GM21576 (cell line): ENCODE measurements around the gene SHROOM3.

ENCODE experiments used
- ATAC-seq: cut with Tn5 transposase; IDR thresholded peaks from one replicate; pipeline ENCODE4 v1.9.1; 2021; ENCODE audit warnings: mild to moderate bottlenecking, moderate library complexity; ENCODE audit not compliant: unreplicated experiment

SHROOM3 gene

DNA sequence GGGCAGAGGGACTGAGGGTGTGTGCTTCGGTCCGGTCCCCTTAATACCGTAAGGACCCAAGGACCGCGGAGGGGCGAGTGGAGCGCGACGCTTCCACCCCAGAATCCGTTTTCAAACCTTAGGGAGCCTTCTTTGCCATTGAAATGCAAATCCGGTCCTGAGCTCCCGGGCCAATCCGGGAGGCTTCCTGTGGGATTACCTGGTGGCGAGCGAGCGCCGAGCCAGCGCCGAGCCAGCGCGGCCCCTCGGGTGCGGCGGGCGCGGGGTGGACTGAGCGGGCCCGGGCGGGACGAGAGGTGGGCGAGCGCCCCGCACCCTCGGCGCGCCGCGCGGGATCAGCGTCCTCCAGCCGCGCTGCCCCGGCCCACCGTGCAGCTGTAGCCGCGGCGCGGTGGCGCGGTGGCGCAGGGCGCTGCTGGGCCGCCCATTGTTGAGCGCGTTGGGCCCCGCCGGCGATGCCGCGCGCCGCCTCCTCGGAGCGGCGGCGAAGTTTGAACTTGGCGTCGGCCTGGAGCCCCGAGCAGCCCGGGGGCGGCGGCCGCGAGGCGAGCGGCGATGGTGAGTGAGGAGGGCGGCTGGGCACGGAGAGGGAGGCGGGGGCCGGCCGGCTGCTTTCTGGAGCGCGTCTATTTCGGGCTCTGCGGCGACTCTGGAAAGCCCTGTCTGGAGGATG lies 254.3 kb downstream of the SHROOM3 start:
- ATAC-seq, result peak; percentile 65

DNA sequence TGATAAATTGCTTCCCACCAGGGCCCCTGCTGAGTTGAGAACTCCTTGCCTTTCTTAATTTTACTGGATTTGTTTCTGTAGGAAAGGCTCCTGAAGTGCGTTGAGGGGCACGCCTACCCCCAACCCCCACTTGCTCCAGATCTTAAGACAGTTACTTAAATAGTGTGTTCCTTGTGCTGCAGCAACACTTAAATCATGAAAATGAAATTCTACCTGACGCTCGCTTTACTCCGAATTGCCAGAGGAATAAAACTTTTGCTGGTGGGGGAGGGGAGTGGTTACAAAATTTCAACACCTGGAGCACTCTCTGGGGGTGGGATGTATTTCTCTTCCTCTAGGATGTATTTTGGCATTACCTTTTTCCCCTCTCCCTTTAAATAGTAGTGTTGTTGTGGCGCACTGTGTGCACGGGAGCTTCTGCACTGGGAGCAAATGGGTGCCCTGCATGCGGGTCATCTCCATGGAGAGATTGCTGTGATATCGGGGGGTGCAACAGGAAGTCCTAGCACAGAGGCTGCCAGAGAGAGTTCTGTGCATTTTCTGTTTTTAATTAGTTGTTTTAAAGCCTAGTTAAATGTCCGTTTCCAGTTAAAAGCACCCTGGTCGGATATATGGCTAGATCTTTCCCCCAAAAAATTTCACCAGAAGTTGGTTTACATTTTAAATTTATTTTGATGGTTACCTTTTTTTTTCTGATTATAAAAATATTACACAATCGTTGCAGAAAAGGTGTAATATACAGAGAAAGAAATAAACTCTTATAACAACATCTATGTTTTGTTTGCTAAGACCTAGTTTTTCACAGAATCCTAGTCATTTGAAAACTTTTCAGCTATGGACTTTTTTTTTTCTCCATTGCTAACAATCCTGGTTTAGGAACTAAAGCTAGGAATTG lies 255.2 kb downstream of the SHROOM3 start:
- ATAC-seq, result no peak

DNA sequence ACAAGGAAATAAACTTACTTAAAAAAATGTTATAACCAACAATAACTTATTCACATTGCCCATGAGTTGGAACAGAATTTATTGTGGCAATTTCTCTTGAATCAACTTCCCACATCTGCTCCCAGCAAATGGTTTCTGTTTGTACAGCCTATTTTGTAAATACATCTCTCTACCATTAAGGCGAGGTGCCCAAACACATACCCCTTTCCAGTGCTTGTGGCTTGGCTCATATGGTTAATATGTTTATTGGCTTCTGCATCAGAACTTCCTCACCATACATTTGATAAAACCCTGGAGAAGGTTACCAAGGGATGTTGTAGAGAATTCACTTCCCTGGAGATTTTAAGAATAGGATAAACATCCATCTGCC lies 255.9 kb downstream of the SHROOM3 start:
- ATAC-seq, result no peak

GRCh38 chr4:76691807-76692582 lies 257.0 kb downstream of the SHROOM3 start:
- no peak for ATAC-seq

GRCh38 chr4:76692761-76693160 lies 257.7 kb downstream of the SHROOM3 start:
- no peak for ATAC-seq

DNA sequence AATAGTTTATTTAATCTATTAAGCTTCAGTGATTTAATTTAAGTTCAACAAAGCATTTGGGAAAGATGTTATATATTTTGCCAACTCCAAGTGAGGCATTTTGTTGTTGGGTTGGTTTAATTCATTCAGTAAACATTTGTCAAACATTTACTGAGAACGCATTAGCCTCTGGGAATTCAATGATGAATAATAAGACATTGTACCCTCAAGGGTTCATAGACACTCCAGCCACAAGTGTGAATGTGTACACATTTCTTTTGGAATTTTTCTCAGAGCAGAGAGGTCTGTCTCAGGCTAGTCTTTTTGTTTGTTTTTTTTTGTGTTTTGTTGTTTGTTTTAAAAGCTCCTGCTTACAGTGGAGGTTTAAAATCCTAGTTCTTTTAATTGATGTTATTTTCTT lies 259.0 kb downstream of the SHROOM3 start:
- ATAC-seq, result no peak

DNA sequence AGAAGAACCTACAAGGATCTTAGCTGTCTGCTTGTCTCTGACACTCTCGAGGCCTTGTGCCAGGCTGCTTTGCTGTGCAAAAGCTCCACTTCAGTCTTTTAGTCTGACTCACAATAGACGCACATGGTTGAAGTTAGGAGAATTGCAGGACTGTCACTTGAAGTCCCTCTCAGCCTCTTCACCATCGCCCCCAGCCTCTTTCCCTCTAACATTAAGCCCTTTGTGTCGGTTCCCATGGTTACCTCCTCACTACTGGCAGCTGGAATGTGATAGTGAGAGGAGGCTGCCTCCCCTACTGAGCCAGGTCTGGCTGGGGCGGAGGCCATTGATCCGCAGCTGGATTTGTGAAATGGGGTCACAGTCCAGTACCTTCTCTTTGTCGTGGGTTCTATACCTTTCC lies 261.1 kb downstream of the SHROOM3 start:
- ATAC-seq, result no peak

GRCh38 chr4:76697129-76697803 lies 262.2 kb downstream of the SHROOM3 start:
- peak; percentile 91 for ATAC-seq

DNA sequence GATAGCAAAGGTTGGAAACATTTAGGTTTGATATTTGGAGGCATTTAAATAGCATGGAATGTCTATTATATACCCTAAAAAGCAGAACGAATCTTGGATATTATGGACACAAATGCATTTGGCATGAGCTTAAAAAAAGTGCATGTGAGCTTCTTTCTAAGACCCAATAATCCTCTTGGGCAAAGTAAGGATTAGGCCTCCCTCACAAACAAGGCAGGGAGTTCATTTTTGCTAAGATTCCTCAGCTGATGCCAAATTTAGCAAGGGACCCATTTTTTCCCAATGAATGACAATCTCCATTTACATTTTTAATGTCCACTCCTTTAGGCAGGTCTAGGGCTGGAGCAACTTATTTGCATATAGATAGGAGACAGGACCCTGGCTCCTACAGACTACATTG lies 263.1 kb downstream of the SHROOM3 start:
- ATAC-seq, result no peak

- ATAC-seq, result no peak
Observed at GRCh38 chr4:76699751-76700310, 264.8 kb downstream of the SHROOM3 start.

DNA sequence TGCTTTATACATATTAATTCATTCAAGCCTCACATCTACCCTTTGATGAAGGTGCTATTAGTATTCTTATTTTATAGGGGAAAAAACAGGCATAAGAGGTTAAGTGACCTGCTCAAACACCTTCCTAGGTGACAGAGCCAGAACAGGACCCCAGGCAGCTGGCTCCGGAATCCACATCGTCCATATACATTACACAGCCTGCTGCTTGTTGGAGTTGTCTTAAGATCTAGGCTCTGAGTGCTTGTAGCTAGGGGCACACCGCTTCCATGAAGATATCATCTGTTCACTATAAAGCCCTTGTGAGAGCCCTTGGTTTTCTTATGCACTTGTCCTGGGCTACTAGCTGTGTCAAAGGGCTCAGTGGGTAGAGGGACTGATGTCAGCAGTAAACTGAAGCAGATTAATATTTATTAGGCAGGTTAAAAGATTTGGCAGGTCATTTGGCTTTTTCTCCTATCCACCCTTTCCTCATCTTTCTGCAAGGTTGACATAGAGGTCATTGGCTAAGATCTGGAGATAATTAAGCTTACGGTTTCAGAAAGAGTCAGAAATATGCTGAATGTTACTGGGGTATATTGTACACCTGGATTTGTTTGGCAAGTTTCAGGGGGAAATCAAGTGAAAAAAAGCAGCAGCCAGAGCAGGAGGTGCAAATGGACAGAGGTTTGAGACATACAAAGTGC lies 267.6 kb downstream of the SHROOM3 start:
- no peak for ATAC-seq

GRCh38 chr4:76703123-76703490 lies 268.1 kb downstream of the SHROOM3 start:
- ATAC-seq, result no peak

GRCh38 chr4:76703676-76704075 lies 268.6 kb downstream of the SHROOM3 start:
- ATAC-seq, result no peak

DNA sequence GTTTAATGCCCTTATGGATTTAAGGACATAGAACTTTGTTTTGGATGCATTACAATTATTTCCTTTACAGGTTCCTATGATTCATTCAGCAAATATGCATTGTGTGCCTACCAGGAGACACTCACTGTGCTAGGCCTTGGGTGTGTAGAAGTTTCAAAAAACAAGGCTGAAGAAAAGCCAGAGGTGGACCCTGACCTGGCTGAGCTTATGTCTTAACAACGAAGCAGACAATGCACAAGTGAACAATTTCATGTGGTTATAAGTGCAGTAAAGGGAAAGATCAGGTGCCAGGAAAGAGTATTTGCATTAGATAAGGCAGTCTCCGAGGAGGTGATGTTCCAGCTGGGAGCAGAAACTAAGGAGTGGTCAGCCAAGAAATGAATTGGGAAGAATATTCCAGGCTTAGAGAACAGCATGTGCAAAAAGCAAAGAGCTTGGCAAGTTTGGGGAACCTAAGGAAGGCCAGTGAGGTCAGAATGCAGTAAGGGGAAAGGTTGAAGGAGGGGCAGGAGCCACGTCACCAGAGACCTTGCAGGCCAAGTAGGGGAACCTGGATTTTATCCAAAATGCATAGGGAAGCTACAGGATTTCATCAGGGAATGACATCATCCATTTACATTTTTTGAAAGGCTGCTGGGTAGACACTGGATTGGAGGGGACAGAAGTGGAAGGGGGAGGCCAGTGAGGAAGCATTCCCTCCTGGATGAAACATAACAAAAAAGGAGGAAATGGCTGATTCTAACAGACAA lies 269.3 kb downstream of the SHROOM3 start:
- ATAC-seq, result no peak

- no peak for ATAC-seq
Observed at GRCh38 chr4:76705472-76705871, 270.4 kb downstream of the SHROOM3 start.

DNA sequence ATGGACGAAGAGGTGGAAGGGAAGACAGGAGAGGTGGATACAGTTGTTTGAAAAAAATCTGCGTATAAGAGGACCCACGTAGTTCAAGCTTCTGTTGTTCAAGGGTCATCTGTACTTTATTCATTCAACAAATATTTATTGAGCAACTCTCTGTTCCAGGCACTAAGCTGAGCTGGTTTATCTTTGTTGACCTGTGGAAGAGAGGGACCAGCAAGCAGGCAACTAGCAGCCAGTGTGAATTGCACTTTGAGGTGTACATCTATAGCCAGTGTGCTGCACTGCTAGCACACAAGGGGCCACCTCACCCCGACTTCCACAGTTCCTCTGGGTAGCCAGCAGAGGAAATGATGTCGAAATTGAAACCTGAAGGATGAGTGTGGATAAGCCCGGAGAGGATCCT lies 271.6 kb downstream of the SHROOM3 start:
- no peak for ATAC-seq

- no peak for ATAC-seq
Observed at GRCh38 chr4:76708971-76709771, 274.1 kb downstream of the SHROOM3 start.

GRCh38 chr4:76709772-76710090 lies 274.7 kb downstream of the SHROOM3 start:
- ATAC-seq, result no peak

DNA sequence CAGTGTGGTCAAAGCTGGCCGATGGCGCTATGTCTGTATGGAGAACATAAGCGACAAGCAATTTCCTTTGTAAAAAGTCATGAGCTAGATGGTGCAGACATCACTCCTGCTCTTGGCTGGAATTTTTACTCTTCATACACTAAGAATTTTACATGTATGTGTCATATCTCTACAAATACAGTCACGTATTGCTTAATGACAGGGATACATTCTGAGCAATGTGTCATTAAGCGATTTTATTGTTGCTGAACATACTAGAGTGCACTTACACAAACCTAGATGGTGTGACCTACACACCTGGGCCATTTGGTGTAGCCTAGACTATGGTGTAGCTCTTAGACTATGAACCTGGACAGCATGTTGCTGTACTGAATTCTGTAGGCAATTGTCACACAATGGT lies 277.5 kb downstream of the SHROOM3 start:
- ATAC-seq, result no peak
